Measurements from ENCODE around the gene STARD7. TPM values are rescaled to one million over a fixed set of nuclear protein-coding genes. Genes with fewer than 3 reads are reported as not detected.

Gene STARD7
- total and polyA plus RNA-seq, 10 of the 15 experiments (the other 5 are each of a cell fraction or from before 2014, with no cell fraction given): 85.4 to 237 (median 153) TPM

DNA sequence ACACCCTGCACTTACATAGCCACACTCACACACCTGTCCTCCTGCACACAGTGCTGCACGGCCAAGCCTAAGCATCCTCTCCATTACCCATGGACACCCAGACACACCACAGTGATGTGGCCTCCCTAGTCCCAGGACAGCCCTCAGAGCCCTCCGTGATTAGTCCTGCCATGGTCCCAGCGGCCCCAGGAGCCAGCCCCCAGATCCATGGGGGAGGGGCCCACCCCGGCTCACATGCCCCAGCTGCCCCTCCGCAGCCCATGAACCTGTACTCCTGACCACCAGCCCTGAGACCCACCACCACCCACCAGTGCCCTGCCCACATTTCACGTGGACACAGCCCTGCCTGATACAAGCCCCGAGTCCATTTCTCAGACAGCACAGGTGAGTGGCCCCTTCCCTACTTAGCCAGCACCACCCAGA is 55.3 kb downstream of the STARD7 start:
- ChIA-PET POLR2A (no interaction called here), SMC1A (ENCODE audit: uncharacterized antibody, unreplicated experiment) (no interaction called here), RAD21 (ENCODE audit: unreplicated experiment) (interaction anchor here (0.8 to 2.0 kb wide), 3 partner anchors 10 to 21 kb away, joined by 3 to 6 read pairs (median 3); no protein-coding TSS in a partner anchor), CTCF (interaction anchor here (2.7 kb wide), 1 partner anchor 21 kb away, joined by 13 read pairs; no protein-coding TSS in a partner anchor)
- no peaks in the 10 kb centered on the region for H3K79me2 ChIP-seq (ENCODE audit: control insufficient read depth, insufficient read depth, low read length)
- in situ Hi-C loops (cut with MboI): no loop called here
- ATAC-seq: no peak
- H3K36me3 ChIP-seq (ENCODE audit: control insufficient read depth in 2 of 2, insufficient read depth in 2 of 2, low read length in 1 of 2): no peaks in the 10 kb centered on the region
- H3K4me3 ChIP-seq: no peak overlapping the region
- H3K4me2 ChIP-seq (ENCODE audit: control insufficient read depth, insufficient read depth): no peak overlapping the region
- H2AFZ ChIP-seq (ENCODE audit: control insufficient read depth, low read depth, low read length): no peak overlapping the region
- H3K4me1 ChIP-seq (ENCODE audit: control insufficient read depth, insufficient read depth, low read length): peaks cover 36% of the 10 kb centered on the region
- H3K9me3 ChIP-seq (replicated peaks; ENCODE audit: control insufficient read depth, insufficient read depth, low read length): no peaks in the 10 kb centered on the region
- FAIRE-seq: no peak
- intact Hi-C loops (cut with micrococcal nuclease; ENCODE audit: unreplicated experiment): no loop called here
- TF ChIP-seq IKZF1 (conservative IDR thresholded peaks at IDR 0.05) (no peak), NR2C1 (IDR thresholded peaks at IDR 0.05) (no peak), IKZF2 (IDR thresholded peaks at IDR 0.05) (no peak), CBX3 (IDR thresholded peaks at IDR 0.05; ENCODE audit: borderline replicate concordance, low read depth) (no peak), HDGF (IDR thresholded peaks at IDR 0.05) (no peak), RFX5 (IDR thresholded peaks at IDR 0.05; ENCODE audit: low read depth, low read length) (no peak), SPI1 (IDR thresholded peaks at IDR 0.05; ENCODE audit: borderline replicate concordance, insufficient read depth, low read depth, low read length) (no peak), EED (IDR thresholded peaks at IDR 0.05; ENCODE audit: low read depth) (no peak), PML (IDR thresholded peaks at IDR 0.05; ENCODE audit: low read length) (no peak), BRCA1 (IDR thresholded peaks at IDR 0.05; ENCODE audit: low read depth, low read length) (no peak), TAF1 (IDR thresholded peaks at IDR 0.05; ENCODE audit: borderline replicate concordance, low read depth, low read length) (no peak), PAX8 (IDR thresholded peaks at IDR 0.05) (no peak), KLF5 (IDR thresholded peaks at IDR 0.05; ENCODE audit: partially characterized antibody) (no peak), CREB1 (IDR thresholded peaks at IDR 0.05; ENCODE audit: low read depth) (no peak), RB1 (IDR thresholded peaks at IDR 0.05; ENCODE audit: borderline replicate concordance) (no peak)
- TF ChIP-seq, protein P1, sequence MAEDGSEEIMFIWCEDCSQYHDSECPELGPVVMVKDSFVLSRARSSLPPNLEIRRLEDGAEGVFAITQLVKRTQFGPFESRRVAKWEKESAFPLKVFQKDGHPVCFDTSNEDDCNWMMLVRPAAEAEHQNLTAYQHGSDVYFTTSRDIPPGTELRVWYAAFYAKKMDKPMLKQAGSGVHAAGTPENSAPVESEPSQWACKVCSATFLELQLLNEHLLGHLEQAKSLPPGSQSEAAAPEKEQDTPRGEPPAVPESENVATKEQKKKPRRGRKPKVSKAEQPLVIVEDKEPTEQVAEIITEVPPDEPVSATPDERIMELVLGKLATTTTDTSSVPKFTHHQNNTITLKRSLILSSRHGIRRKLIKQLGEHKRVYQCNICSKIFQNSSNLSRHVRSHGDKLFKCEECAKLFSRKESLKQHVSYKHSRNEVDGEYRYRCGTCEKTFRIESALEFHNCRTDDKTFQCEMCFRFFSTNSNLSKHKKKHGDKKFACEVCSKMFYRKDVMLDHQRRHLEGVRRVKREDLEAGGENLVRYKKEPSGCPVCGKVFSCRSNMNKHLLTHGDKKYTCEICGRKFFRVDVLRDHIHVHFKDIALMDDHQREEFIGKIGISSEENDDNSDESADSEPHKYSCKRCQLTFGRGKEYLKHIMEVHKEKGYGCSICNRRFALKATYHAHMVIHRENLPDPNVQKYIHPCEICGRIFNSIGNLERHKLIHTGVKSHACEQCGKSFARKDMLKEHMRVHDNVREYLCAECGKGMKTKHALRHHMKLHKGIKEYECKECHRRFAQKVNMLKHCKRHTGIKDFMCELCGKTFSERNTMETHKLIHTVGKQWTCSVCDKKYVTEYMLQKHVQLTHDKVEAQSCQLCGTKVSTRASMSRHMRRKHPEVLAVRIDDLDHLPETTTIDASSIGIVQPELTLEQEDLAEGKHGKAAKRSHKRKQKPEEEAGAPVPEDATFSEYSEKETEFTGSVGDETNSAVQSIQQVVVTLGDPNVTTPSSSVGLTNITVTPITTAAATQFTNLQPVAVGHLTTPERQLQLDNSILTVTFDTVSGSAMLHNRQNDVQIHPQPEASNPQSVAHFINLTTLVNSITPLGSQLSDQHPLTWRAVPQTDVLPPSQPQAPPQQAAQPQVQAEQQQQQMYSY (CRISPR knock-in tag; IDR thresholded peaks at IDR 0.05): no peak
- TF ChIP-seq, protein P2, sequence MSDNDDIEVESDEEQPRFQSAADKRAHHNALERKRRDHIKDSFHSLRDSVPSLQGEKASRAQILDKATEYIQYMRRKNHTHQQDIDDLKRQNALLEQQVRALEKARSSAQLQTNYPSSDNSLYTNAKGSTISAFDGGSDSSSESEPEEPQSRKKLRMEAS (IDR thresholded peaks at IDR 0.05; ENCODE audit: low read depth, low read length): no peak
- TF ChIP-seq, protein P3, sequence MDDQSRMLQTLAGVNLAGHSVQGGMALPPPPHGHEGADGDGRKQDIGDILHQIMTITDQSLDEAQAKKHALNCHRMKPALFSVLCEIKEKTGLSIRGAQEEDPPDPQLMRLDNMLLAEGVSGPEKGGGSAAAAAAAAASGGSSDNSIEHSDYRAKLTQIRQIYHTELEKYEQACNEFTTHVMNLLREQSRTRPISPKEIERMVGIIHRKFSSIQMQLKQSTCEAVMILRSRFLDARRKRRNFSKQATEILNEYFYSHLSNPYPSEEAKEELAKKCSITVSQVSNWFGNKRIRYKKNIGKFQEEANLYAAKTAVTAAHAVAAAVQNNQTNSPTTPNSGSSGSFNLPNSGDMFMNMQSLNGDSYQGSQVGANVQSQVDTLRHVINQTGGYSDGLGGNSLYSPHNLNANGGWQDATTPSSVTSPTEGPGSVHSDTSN (IDR thresholded peaks at IDR 0.05; ENCODE audit: insufficient replicate concordance, low read depth, low read length): no peak
- no peak for DNase-seq (ENCODE audit: low read depth, low spot score)
- no peak overlapping the region for H3K9ac ChIP-seq (ENCODE audit: control insufficient read depth, insufficient read depth, low read length)
- no peaks in the 10 kb centered on the region for H4K20me1 ChIP-seq (ENCODE audit: control insufficient read depth, insufficient read depth)
- 75% methylated on average over 7 of the region's 7 CpGs for WGBS (ENCODE audit: insufficient coverage, insufficient replicate concordance, low lambda C conversion rate, missing lambda C conversion rate)
- H3K27ac ChIP-seq (ENCODE audit: control insufficient read depth, insufficient read depth): no peak overlapping the region
- BruUV-seq (replicated peaks): no TSS peak
- no peaks in the 10 kb centered on the region for H3K27me3 ChIP-seq (replicated peaks in 1 of 2; ENCODE audit: control insufficient read depth in 2 of 2, insufficient read depth in 2 of 2, low read length in 1 of 2)

Measured in GM12878 (cell line).